ENCODE data around the gene OXCT2.
"Not testable (repeated sequence)": the region's sequence is repeated elsewhere in the genome, so short reads cannot be mapped to it uniquely, and the experiment has no call there.

The OXCT2 gene

GRCh38 chr1:39787108-39787375 is 15.9 kb upstream of the OXCT2 start:
- H3K27ac ChIP-seq (ENCODE audit: insufficient read depth in 1 of 2, low read depth in 1 of 2, low read length in 2 of 2, poor library complexity in 1 of 2, severe bottlenecking in 2 of 2); H3K4me3 ChIP-seq (ENCODE audit: control insufficient read depth in 1 of 7, extremely low read depth in 1 of 7, insufficient read depth in 4 of 7, low read depth in 2 of 7, low read length in 6 of 7); DNase-seq; POLR2A ChIA-PET; H3K4me1 ChIP-seq (ENCODE audit: control extremely low read depth in 1 of 4, control insufficient read depth in 4 of 4, insufficient read depth in 4 of 4, low read length in 3 of 4); H3K36me3 ChIP-seq (ENCODE audit: control insufficient read depth in 4 of 4, insufficient read depth in 4 of 4, low read length in 3 of 4); H3K9me3 ChIP-seq (ENCODE audit: control extremely low read depth in 1 of 5, control insufficient read depth in 4 of 5, insufficient read depth in 2 of 5, low read depth in 1 of 5, low read length in 4 of 5): not testable (repeated sequence)
- WGBS (ENCODE audit: insufficient coverage): 100% methylated on average over 1 of the region's 5 CpGs
- H3K27me3 ChIP-seq (replicated peaks in 2 of 5; ENCODE audit: control insufficient read depth in 4 of 5, insufficient read depth in 5 of 5, low read length in 4 of 5): peaks cover 0 to 49% (median 15%) of the 10 kb centered on the region in 5 experiments
- CTCF ChIA-PET: interaction anchor here (1.0 kb wide), 1 partner anchor 12 kb away, joined by 3 read pairs; no protein-coding TSS in a partner anchor

- H3K36me3 ChIP-seq (ENCODE audit: control insufficient read depth in 4 of 4, insufficient read depth in 4 of 4, low read length in 3 of 4); POLR2A ChIA-PET: not testable (repeated sequence)
- CTCF ChIA-PET: interaction anchor here (1.0 kb wide), 2 partner anchors 12 to 13 kb away, joined by 3 read pairs; no protein-coding TSS in a partner anchor
These were observed 15.4 kb upstream of the OXCT2 start for GRCh38 chr1:39786303-39787107.

GRCh38 chr1:39782685-39783084 is 11.5 kb upstream of the OXCT2 start:
- H3K27me3 ChIP-seq (replicated peaks in 2 of 5; ENCODE audit: control insufficient read depth in 4 of 5, insufficient read depth in 5 of 5, low read length in 4 of 5): peaks cover 0 to 16% (median 13%) of the 10 kb centered on the region in 5 experiments
- WGBS (ENCODE audit: insufficient coverage): 98% methylated on average over 6 of the region's 10 CpGs
- CTCF ChIA-PET: interaction anchor here (0.8 kb wide), 1 partner anchor 119 kb away, joined by 4 read pairs; the partner anchor contains the start of gene MYCL
- DNase-seq; H3K4me3 ChIP-seq (ENCODE audit: control insufficient read depth in 1 of 7, extremely low read depth in 1 of 7, insufficient read depth in 4 of 7, low read depth in 2 of 7, low read length in 6 of 7); H3K36me3 ChIP-seq (ENCODE audit: control insufficient read depth in 4 of 4, insufficient read depth in 4 of 4, low read length in 3 of 4); H3K9me3 ChIP-seq (ENCODE audit: control extremely low read depth in 1 of 5, control insufficient read depth in 4 of 5, insufficient read depth in 2 of 5, low read depth in 1 of 5, low read length in 4 of 5); H3K4me1 ChIP-seq (ENCODE audit: control extremely low read depth in 1 of 4, control insufficient read depth in 4 of 4, insufficient read depth in 4 of 4, low read length in 3 of 4); POLR2A ChIA-PET; H3K27ac ChIP-seq (ENCODE audit: insufficient read depth in 1 of 2, low read depth in 1 of 2, low read length in 2 of 2, poor library complexity in 1 of 2, severe bottlenecking in 2 of 2): not testable (repeated sequence)

More at GRCh38 chr1:39786303-39787107, 15.4 kb upstream of the OXCT2 start:
- DNase-seq; H3K9me3 ChIP-seq (ENCODE audit: control extremely low read depth in 1 of 5, control insufficient read depth in 4 of 5, insufficient read depth in 2 of 5, low read depth in 1 of 5, low read length in 4 of 5); H3K4me3 ChIP-seq (ENCODE audit: control insufficient read depth in 1 of 7, extremely low read depth in 1 of 7, insufficient read depth in 4 of 7, low read depth in 2 of 7, low read length in 6 of 7); H3K4me1 ChIP-seq (ENCODE audit: control extremely low read depth in 1 of 4, control insufficient read depth in 4 of 4, insufficient read depth in 4 of 4, low read length in 3 of 4); H3K27ac ChIP-seq (ENCODE audit: insufficient read depth in 1 of 2, low read depth in 1 of 2, low read length in 2 of 2, poor library complexity in 1 of 2, severe bottlenecking in 2 of 2): not testable (repeated sequence)
- 96% methylated on average over 7 of the region's 12 CpGs for WGBS (ENCODE audit: insufficient coverage)
- H3K27me3 ChIP-seq (replicated peaks in 2 of 5; ENCODE audit: control insufficient read depth in 4 of 5, insufficient read depth in 5 of 5, low read length in 4 of 5): peaks cover 0 to 44% (median 14%) of the 10 kb centered on the region in 5 experiments

- no peaks in the 10 kb centered on the region for H3K9me3 ChIP-seq (ENCODE audit: control extremely low read depth in 1 of 5, control insufficient read depth in 4 of 5, insufficient read depth in 2 of 5, low read depth in 1 of 5, low read length in 4 of 5)
- ChIA-PET POLR2A (no interaction called here), CTCF (interaction anchor here (0.8 to 1.4 kb wide), 2 partner anchors 8 to 120 kb away, joined by 4 to 5 read pairs; partner anchors contain the start of gene MYCL)
- H3K27ac ChIP-seq (ENCODE audit: insufficient read depth in 1 of 2, low read depth in 1 of 2, low read length in 2 of 2, poor library complexity in 1 of 2, severe bottlenecking in 2 of 2): no peak overlapping the region
- 80% methylated on average over 3 of the region's 6 CpGs for WGBS (ENCODE audit: insufficient coverage)
- peaks cover 0 to 10% (median 9%) of the 10 kb centered on the region in 5 experiments for H3K27me3 ChIP-seq (replicated peaks in 2 of 5; ENCODE audit: control insufficient read depth in 4 of 5, insufficient read depth in 5 of 5, low read length in 4 of 5)
- no peak overlapping the region for H3K4me3 ChIP-seq (ENCODE audit: control insufficient read depth in 1 of 7, extremely low read depth in 1 of 7, insufficient read depth in 4 of 7, low read depth in 2 of 7, low read length in 6 of 7)
- DNase-seq: no peak
- peaks cover 0 to 5% (median 2%) of the 10 kb centered on the region in 4 experiments for H3K4me1 ChIP-seq (ENCODE audit: control extremely low read depth in 1 of 4, control insufficient read depth in 4 of 4, insufficient read depth in 4 of 4, low read length in 3 of 4)
- no peaks in the 10 kb centered on the region for H3K36me3 ChIP-seq (ENCODE audit: control insufficient read depth in 4 of 4, insufficient read depth in 4 of 4, low read length in 3 of 4)
These were observed 11.0 kb upstream of the OXCT2 start for GRCh38 chr1:39782103-39782502.

- Histone ChIP-seq H3K27ac (ENCODE audit: insufficient read depth in 1 of 2, low read depth in 1 of 2, low read length in 2 of 2, poor library complexity in 1 of 2, severe bottlenecking in 2 of 2) (no peak overlapping the region), H3K9me3 (ENCODE audit: control extremely low read depth in 1 of 5, control insufficient read depth in 4 of 5, insufficient read depth in 2 of 5, low read depth in 1 of 5, low read length in 4 of 5) (no peaks in the 10 kb centered on the region), H3K36me3 (ENCODE audit: control insufficient read depth in 4 of 4, insufficient read depth in 4 of 4, low read length in 3 of 4) (no peaks in the 10 kb centered on the region), H3K4me3 (ENCODE audit: control insufficient read depth in 1 of 7, extremely low read depth in 1 of 7, insufficient read depth in 4 of 7, low read depth in 2 of 7, low read length in 6 of 7) (no peak overlapping the region), H3K4me1 (ENCODE audit: control extremely low read depth in 1 of 4, control insufficient read depth in 4 of 4, insufficient read depth in 4 of 4, low read length in 3 of 4) (peaks cover 0 to 5% (median 3%) of the 10 kb centered on the region in 4 experiments), H3K27me3 (replicated peaks in 2 of 5; ENCODE audit: control insufficient read depth in 4 of 5, insufficient read depth in 5 of 5, low read length in 4 of 5) (peaks cover 0 to 8% (median 2%) of the 10 kb centered on the region in 5 experiments)
- POLR2A ChIA-PET: no interaction called here
- WGBS (ENCODE audit: insufficient coverage): 100% methylated on average over 2 of the region's 2 CpGs
- CTCF ChIA-PET: interaction anchor here (1.4 kb wide), 1 partner anchor 9 kb away, joined by 5 read pairs; no protein-coding TSS in a partner anchor
- DNase-seq: no peak
These were observed 10.2 kb upstream of the OXCT2 start for GRCh38 chr1:39781349-39781715.

- H3K9me3 ChIP-seq (ENCODE audit: control extremely low read depth in 1 of 5, control insufficient read depth in 4 of 5, insufficient read depth in 2 of 5, low read depth in 1 of 5, low read length in 4 of 5): no peaks in the 10 kb centered on the region
- peaks cover 0 to 7% (median 5%) of the 10 kb centered on the region in 4 experiments for H3K4me1 ChIP-seq (ENCODE audit: control extremely low read depth in 1 of 4, control insufficient read depth in 4 of 4, insufficient read depth in 4 of 4, low read length in 3 of 4)
- DNase-seq: no peak
- no peak overlapping the region for H3K4me3 ChIP-seq (ENCODE audit: control insufficient read depth in 1 of 7, extremely low read depth in 1 of 7, insufficient read depth in 4 of 7, low read depth in 2 of 7, low read length in 6 of 7)
- H3K36me3 ChIP-seq (ENCODE audit: control insufficient read depth in 4 of 4, insufficient read depth in 4 of 4, low read length in 3 of 4): no peaks in the 10 kb centered on the region
- H3K27ac ChIP-seq (ENCODE audit: insufficient read depth in 1 of 2, low read depth in 1 of 2, low read length in 2 of 2, poor library complexity in 1 of 2, severe bottlenecking in 2 of 2): no peak overlapping the region
- CTCF ChIA-PET: no interaction called here
- H3K27me3 ChIP-seq (replicated peaks in 2 of 5; ENCODE audit: control insufficient read depth in 4 of 5, insufficient read depth in 5 of 5, low read length in 4 of 5): peaks cover 0 to 8% (median 0%) of the 10 kb centered on the region in 5 experiments
- POLR2A ChIA-PET: no interaction called here
- 100% methylated on average over 5 of the region's 5 CpGs for WGBS (ENCODE audit: insufficient coverage)
These were observed 8.7 kb upstream of the OXCT2 start for GRCh38 chr1:39779821-39780220.

GRCh38 chr1:39779137-39779536 is 8.0 kb upstream of the OXCT2 start:
- H3K9me3 ChIP-seq (ENCODE audit: control extremely low read depth in 1 of 5, control insufficient read depth in 4 of 5, insufficient read depth in 2 of 5, low read depth in 1 of 5, low read length in 4 of 5): no peaks in the 10 kb centered on the region
- CTCF ChIA-PET: no interaction called here
- 37% methylated on average over 5 of the region's 7 CpGs for WGBS (ENCODE audit: insufficient coverage)

More at GRCh38 chr1:39779137-39779536, 8.0 kb upstream of the OXCT2 start:
- H3K27ac ChIP-seq (ENCODE audit: insufficient read depth in 1 of 2, low read depth in 1 of 2, low read length in 2 of 2, poor library complexity in 1 of 2, severe bottlenecking in 2 of 2): no peak overlapping the region
- H3K36me3 ChIP-seq (ENCODE audit: control insufficient read depth in 4 of 4, insufficient read depth in 4 of 4, low read length in 3 of 4): no peaks in the 10 kb centered on the region
- POLR2A ChIA-PET: no interaction called here
- H3K4me3 ChIP-seq (ENCODE audit: control insufficient read depth in 1 of 7, extremely low read depth in 1 of 7, insufficient read depth in 4 of 7, low read depth in 2 of 7, low read length in 6 of 7): no peak overlapping the region
- peak; percentile 13 to 61 (median 51) for DNase-seq
- H3K4me1 ChIP-seq (ENCODE audit: control extremely low read depth in 1 of 4, control insufficient read depth in 4 of 4, insufficient read depth in 4 of 4, low read length in 3 of 4): peaks cover 0 to 7% (median 5%) of the 10 kb centered on the region in 4 experiments
- H3K27me3 ChIP-seq (replicated peaks in 2 of 5; ENCODE audit: control insufficient read depth in 4 of 5, insufficient read depth in 5 of 5, low read length in 4 of 5): peaks cover 0 to 8% (median 0%) of the 10 kb centered on the region in 5 experiments
